Progenitor cell of endocrine pancreas (in vitro differentiated cells): ENCODE data around the gene KIAA0586. TPM values are rescaled to one million over a fixed set of nuclear protein-coding genes. Genes with fewer than 3 reads are reported as not detected.

ENCODE experiments used
- DNase-seq: peaks from one replicate; pipeline ENCODE4 v3.0.0; 2021; ENCODE audit warnings: low spot score; ENCODE audit not compliant: unreplicated experiment
- H3K27ac Mint-ChIP-seq: 2 replicates; pipeline ENCODE4 v1.8.0; 2021; ENCODE audit warnings: mild to moderate bottlenecking, moderate library complexity, mixed read lengths
- H3K27me3 Mint-ChIP-seq: 2 replicates; pipeline ENCODE4 v1.8.0; 2021; ENCODE audit warnings: mixed read lengths
- H3K36me3 Mint-ChIP-seq: 2 replicates; pipeline ENCODE4 v1.8.0; 2022; ENCODE audit warnings: mixed read lengths; ENCODE audit not compliant: insufficient read depth
- H3K4me1 Mint-ChIP-seq: 2 replicates; pipeline ENCODE4 v1.8.0; 2021; ENCODE audit warnings: low read depth, mixed read lengths
- H3K4me3 Mint-ChIP-seq: 2 replicates; pipeline ENCODE4 v1.8.0; 2021; ENCODE audit warnings: low read depth, mild to moderate bottlenecking, moderate library complexity, mixed read lengths
- H3K9me3 Mint-ChIP-seq: 2 replicates; pipeline ENCODE4 v1.8.0; 2021; ENCODE audit warnings: low read depth, mixed read lengths
- total RNA-seq: library from RNA; stranded (reverse); gene quantifications from 2 replicates; pipeline ENCODE4 v1.2.1, GENCODE V29; 2021
- TF ChIP-seq, protein P1 (sequence below): fragments of 200-600 bp; sonication (generic); IDR thresholded peaks from one replicate; pipeline ENCODE4 v1.5.0; 2021; ENCODE audit warnings: antibody characterized with exemption, mild to moderate bottlenecking; ENCODE audit not compliant: unreplicated experiment

Gene KIAA0586
- total RNA-seq, 1 donor from 2014 or later = 17.7 TPM

GRCh38 chr14:58543253-58543652, 115.7 kb downstream of the KIAA0586 start:
- Mint-ChIP-seq H3K9me3 (peaks cover 10% of the 10 kb centered on the region), H3K36me3 (peaks cover 14% of the 10 kb centered on the region), H3K27ac (no peak overlapping the region), H3K4me3 (no peak overlapping the region), H3K27me3 (no peaks in the 10 kb centered on the region), H3K4me1 (peaks cover 14% of the 10 kb centered on the region)
- no peak for DNase-seq
- TF ChIP-seq, protein P1, sequence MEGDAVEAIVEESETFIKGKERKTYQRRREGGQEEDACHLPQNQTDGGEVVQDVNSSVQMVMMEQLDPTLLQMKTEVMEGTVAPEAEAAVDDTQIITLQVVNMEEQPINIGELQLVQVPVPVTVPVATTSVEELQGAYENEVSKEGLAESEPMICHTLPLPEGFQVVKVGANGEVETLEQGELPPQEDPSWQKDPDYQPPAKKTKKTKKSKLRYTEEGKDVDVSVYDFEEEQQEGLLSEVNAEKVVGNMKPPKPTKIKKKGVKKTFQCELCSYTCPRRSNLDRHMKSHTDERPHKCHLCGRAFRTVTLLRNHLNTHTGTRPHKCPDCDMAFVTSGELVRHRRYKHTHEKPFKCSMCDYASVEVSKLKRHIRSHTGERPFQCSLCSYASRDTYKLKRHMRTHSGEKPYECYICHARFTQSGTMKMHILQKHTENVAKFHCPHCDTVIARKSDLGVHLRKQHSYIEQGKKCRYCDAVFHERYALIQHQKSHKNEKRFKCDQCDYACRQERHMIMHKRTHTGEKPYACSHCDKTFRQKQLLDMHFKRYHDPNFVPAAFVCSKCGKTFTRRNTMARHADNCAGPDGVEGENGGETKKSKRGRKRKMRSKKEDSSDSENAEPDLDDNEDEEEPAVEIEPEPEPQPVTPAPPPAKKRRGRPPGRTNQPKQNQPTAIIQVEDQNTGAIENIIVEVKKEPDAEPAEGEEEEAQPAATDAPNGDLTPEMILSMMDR = no peak

- Mint-ChIP-seq H3K4me1 (no peaks in the 10 kb centered on the region), H3K4me3 (no peak overlapping the region), H3K27me3 (no peaks in the 10 kb centered on the region), H3K27ac (no peak overlapping the region), H3K9me3 (peaks cover 10% of the 10 kb centered on the region), H3K36me3 (peaks cover 14% of the 10 kb centered on the region)
- TF ChIP-seq, protein P1 = no peak
- no peak for DNase-seq
Observed at GRCh38 chr14:58547649-58548048, 120.1 kb downstream of the KIAA0586 start.

GRCh38 chr14:58549105-58549757, 121.7 kb downstream of the KIAA0586 start:
- Mint-ChIP-seq H3K27me3 (no peaks in the 10 kb centered on the region), H3K4me1 (no peaks in the 10 kb centered on the region), H3K36me3 (peaks cover 4% of the 10 kb centered on the region), H3K9me3 (no peaks in the 10 kb centered on the region), H3K4me3 (no peak overlapping the region), H3K27ac (no peak overlapping the region)
- TF ChIP-seq, protein P1 = no peak
- no peak for DNase-seq

- no peaks in the 10 kb centered on the region for H3K9me3 Mint-ChIP-seq
- H3K4me3 Mint-ChIP-seq = no peak overlapping the region
- H3K27ac Mint-ChIP-seq = no peak overlapping the region
- DNase-seq = no peak
- TF ChIP-seq, protein P1 = no peak
- no peaks in the 10 kb centered on the region for H3K36me3 Mint-ChIP-seq
- no peaks in the 10 kb centered on the region for H3K27me3 Mint-ChIP-seq
- no peaks in the 10 kb centered on the region for H3K4me1 Mint-ChIP-seq
Observed at GRCh38 chr14:58553959-58554358, 126.4 kb downstream of the KIAA0586 start.

GRCh38 chr14:58555647-58556046, 128.1 kb downstream of the KIAA0586 start:
- DNase-seq = no peak
- Mint-ChIP-seq H3K27ac (no peak overlapping the region), H3K36me3 (no peaks in the 10 kb centered on the region), H3K4me3 (no peak overlapping the region), H3K4me1 (no peaks in the 10 kb centered on the region), H3K27me3 (no peaks in the 10 kb centered on the region), H3K9me3 (no peaks in the 10 kb centered on the region)
- TF ChIP-seq, protein P1 = no peak
